Cortex of kidney (tissue), 1 donor: Measurements from ENCODE around the gene LDHD.

Experiments
- DNase-seq: peaks from one replicate; lab custom pipeline; 2025; lab: John Stamatoyannopoulos, UW

The LDHD gene

DNA sequence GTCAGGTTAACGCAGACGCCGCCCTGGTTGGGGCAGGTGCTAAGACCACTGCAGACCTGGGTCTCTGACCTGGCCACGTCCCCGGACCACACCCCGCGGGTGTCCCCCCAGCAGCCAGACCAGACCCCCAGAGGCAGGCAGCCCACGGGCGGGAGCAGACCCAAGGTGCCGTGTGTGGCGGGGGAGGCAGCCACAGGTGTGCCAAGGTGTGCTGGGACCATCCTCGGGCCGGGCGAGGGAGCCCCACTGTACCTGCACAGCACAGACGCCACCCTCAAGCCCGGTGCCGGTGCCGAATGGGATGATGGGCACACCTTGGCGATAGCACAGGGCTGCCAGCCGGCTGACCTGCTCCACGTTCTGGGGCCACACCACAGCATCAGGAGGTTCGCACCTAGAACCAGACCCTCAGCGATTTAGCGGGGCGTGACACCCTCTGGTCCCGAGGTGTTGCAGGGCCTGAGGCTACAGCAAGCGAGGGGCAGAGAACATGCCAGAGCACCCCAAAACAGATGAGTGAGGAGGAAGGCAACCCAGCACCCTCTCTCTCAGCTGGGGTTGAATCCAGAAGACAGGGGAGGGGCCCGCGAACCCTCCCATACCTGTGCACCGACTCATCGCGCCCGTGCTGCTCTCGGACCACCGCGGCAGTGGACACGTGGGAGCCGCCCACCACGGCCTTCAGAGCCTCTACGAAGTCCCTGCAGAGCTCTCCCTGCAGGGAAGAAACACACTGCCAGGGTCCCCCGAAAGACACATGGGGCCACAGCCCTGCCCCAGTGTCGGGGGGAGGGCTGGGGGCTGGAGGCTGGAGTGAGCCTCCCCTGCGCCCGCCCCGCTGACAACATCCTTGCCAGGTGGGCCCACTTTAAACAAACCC, 1.4 kb downstream of the LDHD start:
- no peak for DNase-seq

DNA sequence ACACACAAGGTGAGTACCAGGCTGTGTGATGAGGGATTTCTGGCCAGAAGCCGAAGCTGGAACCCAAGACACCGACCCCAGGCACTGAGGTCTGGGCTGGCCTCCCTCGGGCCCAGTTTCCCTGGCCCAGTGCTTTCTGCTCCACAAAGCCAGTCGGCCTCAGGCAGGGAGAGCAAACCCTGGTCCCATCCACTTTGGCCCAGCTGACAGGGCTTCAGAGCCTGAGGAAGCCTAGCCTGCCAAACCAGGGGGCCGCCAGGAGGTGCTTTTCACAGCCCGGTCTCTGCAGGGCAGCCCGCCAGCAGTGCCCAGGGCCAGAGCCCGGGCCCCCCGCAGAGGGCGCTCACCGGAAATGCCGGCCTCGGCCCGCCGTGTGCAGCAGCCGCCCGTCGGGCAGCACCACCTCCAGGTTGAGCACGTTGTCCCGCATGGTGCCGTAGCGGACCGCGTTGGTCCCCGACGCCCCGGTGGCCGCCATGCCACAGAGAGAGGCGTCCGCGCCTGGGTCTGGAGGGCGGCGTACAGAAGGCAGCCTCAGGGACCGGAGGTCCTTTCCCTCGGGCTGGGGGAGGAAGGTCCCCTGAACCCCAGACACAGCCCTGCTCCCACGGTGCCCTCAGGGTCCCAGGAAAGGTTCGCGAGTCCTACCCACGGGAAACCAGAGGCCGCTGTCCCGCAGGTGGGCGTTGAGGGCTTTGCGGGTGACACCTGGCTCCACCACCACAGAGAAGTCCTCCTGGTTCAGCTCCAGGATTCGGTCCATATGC, 2.2 kb downstream of the LDHD start:
- no peak for DNase-seq

DNA sequence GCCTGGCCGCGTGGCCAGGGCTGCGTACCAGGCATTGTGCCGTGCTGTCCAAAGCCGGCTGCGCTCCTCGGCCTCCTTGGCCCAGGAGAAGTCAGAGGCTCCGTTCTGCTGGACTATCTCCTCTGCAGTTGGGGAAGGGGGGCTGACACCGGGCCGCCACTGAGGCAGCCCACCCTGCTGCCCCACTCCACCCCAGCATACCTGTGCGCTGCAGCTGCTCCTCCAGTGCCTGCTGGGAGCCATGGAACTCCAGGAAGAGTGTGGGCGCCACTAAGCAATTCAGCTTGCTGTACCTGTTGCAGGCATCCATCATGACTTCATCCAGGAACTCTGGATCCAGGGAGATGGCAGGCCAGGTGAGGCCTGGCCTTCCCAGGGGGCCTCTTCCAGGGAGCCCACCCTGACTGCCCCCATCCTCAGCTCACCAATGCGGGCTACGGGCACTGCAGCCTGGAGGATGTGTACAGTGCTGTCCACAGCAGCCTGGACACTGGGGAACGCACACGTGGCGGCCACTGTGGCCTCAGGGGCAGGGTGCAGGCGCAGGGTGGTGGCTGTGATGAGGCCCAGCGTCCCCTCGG, 2.9 kb downstream of the LDHD start:
- DNase-seq = no peak

DNA sequence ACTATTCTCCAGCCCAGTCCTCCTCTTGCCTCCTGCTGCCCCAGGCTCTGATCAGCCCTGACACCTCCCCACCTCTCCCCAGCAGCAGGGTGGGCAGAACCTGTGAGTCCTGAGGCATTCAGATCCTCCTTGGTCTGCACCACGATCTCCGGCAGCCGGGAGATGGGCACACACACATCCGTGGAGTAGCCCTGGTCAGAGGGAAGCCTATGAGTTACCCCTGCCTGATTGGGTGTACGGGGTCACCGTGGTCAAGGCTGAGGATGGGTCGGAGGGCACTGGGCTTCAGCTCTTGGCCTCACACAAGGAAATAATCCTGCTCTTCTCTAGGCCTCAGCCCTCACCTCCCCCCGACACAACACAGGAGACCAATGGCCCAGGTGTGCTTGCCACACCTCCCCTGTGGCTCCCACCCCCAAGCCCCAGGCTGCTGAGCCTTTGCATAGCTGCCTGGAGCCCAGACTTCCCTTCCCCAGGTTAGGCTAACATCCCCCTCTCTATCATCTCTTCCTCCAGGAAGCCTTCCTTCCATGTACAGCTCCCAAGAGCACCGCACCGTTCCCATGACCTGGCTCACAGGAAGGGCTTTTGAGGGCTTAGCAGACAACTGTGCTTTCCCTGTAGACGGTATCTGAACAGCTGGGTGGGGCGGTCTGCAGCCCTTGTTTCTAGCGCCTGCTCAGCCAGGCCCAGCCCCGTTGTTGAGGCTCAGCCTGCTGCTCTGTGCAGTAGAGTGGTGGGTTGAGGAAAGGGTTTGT, 3.7 kb downstream of the LDHD start:
- DNase-seq = no peak

DNA sequence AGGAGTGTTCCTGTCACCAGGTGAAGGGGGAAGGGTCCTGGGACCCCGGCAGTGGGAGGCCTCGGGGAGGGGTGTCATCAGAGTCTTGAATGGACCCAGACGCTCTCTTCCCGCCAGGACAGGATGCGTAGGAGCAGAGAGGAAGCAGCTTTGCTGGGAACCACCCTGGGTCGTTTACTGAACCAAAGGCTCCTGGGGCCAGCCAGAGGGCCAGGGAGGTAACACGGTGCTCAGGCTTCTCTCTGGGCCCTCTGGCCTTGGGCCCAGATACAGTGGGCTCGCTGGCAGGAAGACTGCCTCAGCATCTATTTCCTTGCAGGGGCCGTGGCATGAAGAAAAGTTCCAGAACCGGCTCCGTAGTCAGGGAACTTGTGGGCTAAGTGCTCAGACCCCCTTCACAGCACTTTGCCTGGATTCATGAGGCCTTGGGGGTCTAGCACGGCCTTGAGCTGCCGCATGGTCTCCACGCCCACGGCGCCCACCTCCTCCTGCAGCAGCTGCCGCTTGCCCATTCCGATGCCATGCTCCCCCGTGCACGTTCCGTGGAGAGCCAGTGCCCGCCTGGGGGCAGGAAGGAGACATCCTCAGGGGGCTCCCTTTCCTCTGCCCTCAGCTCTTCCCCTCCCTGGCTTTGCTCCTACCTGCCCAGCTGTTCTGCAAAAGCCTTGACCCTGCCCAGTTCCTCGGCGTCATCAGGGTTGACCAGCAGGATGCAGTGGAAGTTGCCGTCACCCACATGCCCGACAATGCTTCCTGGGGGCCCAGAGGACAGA, 4.4 kb downstream of the LDHD start:
- no peak for DNase-seq

DNA sequence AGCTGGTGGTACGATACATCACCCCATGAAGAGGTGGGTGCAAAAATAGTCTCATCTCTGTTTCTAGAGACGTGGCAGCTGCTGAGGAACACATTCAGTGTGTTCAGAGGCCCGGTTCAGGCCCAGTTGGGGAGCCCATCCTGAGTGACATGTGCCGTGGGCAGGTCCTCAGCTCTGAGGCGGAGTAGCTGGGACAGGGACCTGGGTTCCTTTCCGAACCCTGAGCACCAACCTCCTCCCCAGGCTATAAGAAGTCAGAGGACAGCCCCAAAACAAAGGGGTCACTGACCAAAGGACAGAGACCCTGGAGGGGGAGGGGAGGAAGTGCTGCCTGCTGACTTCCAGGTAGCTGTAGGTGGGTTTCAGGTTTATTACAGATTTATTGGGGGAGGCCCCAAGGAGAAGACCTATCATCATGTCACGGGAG, 5.1 kb downstream of the LDHD start:
- no peak for DNase-seq

DNA sequence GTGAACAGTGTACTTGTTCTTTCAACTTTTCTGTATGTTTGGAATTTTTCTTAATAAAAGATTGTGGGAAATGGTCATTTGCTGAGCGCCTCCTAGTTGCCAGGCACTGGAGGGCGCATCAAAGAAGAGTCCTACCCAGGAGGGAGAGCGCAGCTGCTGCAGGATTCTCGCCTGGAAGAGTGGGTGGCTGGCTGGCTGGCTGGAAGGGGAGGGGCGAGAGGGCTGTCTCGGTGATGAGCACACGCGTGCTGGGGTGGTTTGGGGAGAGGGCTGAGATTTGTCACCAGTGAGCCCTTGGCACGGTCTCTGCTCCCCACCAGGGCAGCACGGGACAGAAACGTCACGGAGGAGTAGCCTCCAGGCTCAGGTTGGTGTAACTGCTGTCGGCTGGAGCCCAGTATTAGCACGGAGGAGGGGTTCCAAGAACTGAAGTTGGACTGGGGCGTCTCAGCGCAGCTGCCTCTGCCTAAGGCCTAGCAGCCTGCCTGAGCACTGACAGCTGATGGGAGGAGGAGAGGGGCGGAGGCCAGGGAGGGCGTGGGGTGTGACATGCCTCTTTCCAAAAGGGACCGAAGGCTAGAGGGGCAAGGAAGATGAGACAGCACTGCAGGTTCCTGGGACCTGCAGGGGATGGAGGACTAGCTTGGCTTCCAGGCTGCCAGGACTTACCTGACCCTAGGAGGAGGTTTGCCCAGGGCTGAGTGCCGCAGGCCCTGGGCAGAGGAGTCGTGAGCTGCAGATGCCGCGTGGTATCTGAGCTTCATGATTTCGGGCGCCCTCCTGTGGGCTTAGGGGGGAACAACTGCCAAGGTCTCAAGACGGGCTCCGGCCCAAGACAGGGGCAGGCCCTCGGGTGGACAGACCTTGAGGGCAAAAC, 5.7 kb downstream of the LDHD start:
- no peak for DNase-seq

DNA sequence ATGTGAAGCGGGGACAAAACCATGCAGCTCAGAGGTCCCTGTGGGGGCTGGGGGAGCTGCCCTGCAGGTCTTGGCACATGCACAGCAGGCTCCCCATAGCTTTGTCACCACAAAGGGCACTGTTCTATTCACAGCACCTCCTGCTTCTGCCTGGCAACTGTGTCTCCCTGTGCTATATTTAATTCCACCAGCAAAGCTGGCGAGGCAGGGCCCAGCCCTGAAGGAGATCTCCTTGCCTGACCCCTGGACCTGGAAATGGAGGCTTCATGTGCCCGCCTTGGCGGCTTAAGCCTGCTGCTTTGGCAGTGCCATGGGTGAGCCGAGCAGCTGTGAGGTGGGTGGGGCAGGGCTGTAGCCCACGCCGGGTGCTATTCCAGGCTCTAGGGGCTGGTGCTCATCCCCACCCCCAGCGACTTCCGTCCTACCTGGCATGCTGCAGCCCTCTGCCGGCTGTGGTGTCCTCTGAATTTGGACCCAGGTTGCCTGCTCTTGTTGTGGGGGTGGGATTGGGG, 6.8 kb downstream of the LDHD start:
- DNase-seq = no peak

DNA sequence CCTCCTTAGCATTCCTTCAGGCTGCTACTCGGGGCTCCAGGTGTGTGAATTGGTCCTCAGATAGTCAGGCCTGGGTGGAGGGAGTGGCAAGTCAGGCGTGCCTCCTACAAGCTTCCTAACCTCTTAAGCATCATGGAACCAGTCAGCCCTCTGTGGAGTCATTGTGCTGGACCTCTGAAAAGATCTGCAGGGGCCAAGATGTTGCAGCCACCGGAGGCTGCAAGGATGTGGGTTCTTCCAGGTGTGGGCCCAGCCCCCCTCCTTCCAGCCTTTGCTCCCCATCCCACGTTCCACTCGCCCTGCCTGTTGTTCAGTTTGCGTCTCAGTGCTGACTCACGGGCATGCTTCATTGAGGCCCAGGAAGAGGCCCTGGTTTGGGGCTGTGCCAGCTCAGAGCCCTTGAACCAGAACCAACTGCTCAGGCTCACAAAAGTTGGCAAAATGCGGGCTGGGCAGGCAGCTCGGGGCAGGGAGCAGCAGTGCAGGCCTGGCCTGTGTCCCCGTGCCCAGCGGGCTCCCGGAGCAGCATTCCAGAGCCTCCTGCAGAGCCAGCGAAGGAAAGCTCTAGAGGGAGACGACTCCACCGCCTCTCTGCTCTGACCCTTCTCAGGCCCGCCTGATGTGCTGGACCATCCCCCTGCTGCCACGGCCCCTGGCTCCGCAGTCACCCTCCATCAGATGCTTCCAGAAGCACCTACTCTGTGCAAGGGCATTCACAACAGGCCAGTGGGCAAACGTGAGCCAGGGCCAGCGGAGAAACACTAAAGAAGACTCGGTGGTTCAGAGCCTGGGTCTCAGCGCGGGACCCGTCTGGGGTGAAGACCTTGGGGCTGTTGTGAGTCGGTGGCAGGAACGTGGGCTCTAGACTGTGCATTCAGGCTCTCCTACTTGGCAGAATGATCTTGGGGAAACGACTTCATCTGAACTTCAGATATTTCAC, 7.5 kb downstream of the LDHD start:
- DNase-seq = no peak

DNA sequence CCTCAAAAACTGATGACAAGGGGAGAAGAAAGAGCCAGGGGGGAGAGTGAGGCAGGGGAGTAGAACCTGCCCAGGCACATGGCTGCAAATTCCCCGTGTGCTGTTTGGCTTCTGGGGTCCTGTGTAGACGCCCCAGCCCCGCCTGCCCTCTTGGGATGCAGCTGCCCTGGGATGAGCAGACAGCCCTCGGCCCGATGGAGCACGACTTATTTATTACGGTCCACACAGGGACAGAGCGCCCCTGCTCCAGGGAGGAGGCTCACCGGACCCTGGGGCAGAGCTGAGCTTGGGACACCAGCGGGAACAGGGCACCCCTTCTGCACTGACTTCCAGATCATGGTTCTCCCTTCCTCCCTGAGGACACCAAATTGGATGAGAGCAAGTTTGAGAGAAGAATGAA, 9.1 kb downstream of the LDHD start:
- no peak for DNase-seq

DNA sequence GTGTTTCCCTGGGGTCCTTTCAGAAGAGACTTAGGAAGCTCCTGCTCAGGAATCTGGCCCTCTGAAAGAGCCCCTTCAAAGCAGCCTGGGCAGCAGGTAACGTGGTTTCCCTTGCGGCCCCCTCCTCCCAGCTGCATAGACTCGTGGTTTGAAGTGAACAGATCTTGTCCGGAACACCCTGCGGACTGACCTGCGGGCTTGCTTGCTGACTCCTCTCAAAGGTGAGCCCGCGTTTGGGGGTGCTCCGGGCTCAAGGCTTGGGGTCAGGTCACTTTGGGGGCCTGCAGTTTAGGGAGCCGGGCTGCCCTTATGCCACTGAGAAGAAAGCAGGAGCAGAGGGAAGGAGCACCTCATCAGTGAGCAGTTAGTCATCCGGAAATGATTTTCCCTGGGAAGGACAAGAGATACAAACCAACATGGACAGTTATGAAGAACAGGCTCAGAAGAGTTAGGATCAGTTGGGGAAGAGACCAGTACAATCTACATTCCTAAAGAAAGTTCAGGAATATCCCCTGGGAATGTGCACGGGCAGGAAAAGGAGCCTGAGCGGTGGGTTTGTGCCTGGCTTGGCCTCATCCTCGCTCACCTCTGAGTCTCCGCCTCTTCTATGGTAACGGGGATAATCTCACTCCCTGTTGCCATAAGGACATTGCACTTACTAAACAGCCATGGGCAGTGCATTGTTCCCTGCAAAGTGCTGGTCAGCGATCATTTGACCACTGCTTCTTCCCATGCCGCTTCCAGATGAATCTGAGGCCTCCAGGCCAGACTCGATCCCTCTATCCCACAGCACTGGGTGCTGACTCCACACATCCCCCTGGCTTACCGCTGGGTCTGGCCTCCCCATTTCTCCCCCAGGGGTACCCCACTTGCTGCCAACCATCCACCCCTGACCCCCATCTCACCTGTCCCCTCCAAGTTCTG, 10.0 kb downstream of the LDHD start:
- DNase-seq = no peak

DNA sequence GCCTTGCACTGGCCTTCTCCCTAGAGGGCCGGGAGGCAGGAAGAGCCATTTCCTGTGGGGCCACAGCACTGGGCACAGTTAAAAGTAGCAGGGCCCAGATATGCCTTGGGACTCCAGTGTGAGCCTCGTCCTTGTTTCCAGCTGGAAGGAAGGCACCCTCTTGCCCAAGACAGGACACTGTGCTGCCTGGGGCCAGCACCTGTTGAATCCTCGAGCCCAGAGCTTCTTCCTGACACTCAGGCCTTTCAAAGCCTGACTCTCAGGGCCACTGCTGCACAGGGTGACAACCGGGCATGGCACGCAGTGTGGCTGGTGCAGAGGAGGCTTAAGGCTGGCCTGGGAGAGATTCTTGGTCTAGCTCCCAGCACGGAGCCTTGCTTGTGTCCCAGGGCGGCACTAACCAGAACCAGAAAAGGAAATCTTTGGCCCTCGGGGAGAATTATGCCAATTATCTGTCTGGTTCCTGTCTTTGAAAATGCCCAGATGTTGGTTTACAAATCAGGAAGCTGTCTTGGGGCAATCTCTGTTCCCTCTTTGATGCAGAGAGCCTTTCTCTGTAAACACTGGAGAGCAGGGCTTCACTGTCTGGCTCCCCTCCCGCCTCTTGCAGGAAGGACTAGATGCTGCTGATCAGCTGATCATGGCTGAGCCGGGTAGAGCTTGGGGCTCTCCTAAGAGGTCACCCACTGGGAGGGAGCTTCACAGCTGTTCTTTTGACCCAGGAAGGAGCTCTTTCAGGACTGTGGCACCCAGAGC, 11.1 kb downstream of the LDHD start:
- no peak for DNase-seq

DNA sequence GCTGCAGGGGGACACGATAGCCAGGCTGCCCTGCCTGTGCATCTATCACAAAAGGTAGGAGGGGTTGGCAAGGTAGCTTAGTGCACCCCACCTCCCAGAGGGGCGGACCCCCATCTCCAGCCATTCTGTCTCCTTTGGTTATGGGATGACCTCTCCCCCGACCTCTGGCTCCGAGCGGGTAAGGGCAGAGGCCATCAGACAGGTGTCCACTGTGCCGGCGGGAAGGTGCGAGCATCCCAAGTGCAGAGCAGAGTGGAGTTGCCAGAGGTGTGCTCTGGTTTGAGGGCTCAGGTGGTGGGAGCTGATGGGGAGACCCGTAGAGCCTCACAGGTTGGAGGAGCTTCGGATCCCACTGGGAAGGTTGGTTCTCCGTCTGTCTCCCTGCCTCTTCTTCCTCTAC, 11.7 kb downstream of the LDHD start:
- no peak for DNase-seq

DNA sequence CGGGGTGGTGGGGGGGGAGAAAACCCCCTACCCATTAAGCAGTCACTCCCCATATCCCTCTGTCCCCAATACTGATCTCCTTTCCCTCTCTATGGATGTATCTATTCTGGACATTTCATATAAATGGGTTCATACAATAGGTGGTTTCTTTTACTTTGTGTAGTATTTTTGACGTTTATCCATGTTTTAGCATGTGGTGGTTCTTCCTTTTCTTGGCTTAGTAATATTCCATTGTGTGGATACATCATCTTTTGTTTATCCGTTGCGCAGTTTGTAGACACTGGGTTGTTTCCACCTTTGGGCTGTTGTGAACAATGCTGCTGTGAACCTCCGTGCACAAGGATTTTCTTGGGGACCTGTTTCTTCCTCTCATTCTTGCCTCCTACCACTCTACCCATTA, 12.6 kb downstream of the LDHD start:
- DNase-seq = no peak

DNA sequence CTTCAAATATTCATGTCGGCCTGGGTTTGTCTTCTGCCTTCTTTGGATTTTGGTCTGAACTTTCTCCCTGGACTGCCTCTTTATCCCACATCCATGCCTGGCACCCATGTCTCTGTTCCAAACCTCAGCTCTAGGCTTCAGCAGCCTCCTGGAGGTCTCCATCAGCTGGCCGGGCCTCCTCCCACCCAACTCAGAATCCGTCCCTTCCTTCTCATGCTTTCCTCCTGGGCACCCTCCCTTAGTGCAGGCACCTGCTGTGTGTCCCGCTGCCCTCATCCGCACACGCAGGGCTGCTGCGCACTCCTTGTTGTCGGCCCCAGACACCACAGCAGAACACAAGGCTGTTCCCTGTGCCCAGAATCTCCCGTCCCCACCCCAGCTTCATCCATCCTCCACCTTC, 14.0 kb downstream of the LDHD start:
- DNase-seq = no peak

DNA sequence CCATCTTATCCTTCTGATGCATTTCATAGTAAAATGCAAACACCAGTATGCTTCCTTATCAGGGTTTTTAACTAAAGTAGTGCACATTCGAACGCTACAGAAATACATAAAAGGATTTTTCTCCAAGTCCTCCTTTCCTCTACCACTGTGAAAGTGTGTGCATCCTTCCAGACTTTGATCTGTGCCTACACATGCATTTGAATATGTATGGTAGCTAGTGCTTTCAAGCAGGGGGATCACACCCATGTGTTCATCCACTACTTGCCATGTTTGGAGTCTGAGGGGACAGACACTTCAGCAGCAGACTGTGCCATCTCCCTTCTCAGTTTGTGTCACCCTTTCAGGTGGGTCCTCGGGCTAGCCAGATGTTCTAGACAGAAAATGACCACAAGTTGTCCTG, 14.9 kb downstream of the LDHD start:
- no peak for DNase-seq

DNA sequence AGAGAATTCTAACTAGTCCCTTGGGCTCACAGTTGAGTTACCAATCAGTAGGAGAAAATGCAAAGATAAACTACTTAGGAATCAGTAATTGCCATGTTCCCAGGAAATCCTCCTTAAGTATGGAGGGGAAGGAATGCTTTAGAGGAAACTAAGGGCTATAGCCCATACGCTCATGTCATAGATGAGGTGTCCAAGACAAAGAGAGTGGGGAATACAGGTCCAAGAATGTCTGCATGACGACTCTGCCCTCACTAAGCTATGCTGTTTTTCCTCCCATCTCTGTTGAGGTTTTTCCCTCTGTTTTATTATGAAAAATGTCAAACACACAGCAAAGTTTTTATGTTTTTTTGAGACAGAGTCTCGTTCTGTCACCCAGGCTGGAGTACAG, 16.0 kb downstream of the LDHD start:
- DNase-seq = no peak
